Measurements from ENCODE around the gene RGSL1. TPM values are rescaled to one million over a fixed set of nuclear protein-coding genes. Genes with fewer than 3 reads are reported as not detected.

RGSL1 gene
- total RNA-seq, 1 experiment from 2014 or later, result not detected

GRCh38 chr1:182430263-182431068 is 19.5 kb upstream of the RGSL1 start:
- no TSS peak for BruUV-seq (replicated peaks)
- DNase-seq (ENCODE audit: low spot score), result no peak
- no peaks in the 10 kb centered on the region for H3K27me3 ChIP-seq (replicated peaks; ENCODE audit: insufficient read depth, low read depth, low read length, poor library complexity)
- intact Hi-C loops (cut with micrococcal nuclease; ENCODE audit: unreplicated experiment), result no loop called here
- no peaks in the 10 kb centered on the region for H3K9me3 ChIP-seq (ENCODE audit: low read depth, low read length, poor library complexity, severe bottlenecking)
- ChIA-PET CTCF (no interaction called here), POLR2A (ENCODE audit: low non-redundant PET) (interaction anchor here (0.7 kb wide), 1 partner anchor 1725 kb away, joined by 15 read pairs; no protein-coding TSS in a partner anchor)
- H3K4me3 ChIP-seq (ENCODE audit: low read depth, low read length, poor library complexity, severe bottlenecking), result no peak overlapping the region
- no peak for TF ChIP-seq EZH2 (IDR thresholded peaks at IDR 0.05; ENCODE audit: borderline replicate concordance, low read depth, low read length, poor library complexity, severe bottlenecking)
- TF ChIP-seq, protein P1, sequence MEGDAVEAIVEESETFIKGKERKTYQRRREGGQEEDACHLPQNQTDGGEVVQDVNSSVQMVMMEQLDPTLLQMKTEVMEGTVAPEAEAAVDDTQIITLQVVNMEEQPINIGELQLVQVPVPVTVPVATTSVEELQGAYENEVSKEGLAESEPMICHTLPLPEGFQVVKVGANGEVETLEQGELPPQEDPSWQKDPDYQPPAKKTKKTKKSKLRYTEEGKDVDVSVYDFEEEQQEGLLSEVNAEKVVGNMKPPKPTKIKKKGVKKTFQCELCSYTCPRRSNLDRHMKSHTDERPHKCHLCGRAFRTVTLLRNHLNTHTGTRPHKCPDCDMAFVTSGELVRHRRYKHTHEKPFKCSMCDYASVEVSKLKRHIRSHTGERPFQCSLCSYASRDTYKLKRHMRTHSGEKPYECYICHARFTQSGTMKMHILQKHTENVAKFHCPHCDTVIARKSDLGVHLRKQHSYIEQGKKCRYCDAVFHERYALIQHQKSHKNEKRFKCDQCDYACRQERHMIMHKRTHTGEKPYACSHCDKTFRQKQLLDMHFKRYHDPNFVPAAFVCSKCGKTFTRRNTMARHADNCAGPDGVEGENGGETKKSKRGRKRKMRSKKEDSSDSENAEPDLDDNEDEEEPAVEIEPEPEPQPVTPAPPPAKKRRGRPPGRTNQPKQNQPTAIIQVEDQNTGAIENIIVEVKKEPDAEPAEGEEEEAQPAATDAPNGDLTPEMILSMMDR (conservative IDR thresholded peaks at IDR 0.05; ENCODE audit: low read depth, low read length), result no peak
- H3K36me3 ChIP-seq (ENCODE audit: insufficient read depth, low read length, poor library complexity, severe bottlenecking), result no peaks in the 10 kb centered on the region
- no peak overlapping the region for H3K27ac ChIP-seq (ENCODE audit: low read depth, low read length, poor library complexity, severe bottlenecking)
- H3K4me1 ChIP-seq (ENCODE audit: insufficient read depth, low read length, poor library complexity, severe bottlenecking), result no peaks in the 10 kb centered on the region

GRCh38 chr1:182431278-182431677 is 18.7 kb upstream of the RGSL1 start:
- no peaks in the 10 kb centered on the region for H3K4me1 ChIP-seq (ENCODE audit: insufficient read depth, low read length, poor library complexity, severe bottlenecking)
- no peaks in the 10 kb centered on the region for H3K9me3 ChIP-seq (ENCODE audit: low read depth, low read length, poor library complexity, severe bottlenecking)
- H3K27me3 ChIP-seq (replicated peaks; ENCODE audit: insufficient read depth, low read depth, low read length, poor library complexity), result no peaks in the 10 kb centered on the region
- no TSS peak for BruUV-seq (replicated peaks)
- CTCF ChIA-PET, result no interaction called here
- H3K27ac ChIP-seq (ENCODE audit: low read depth, low read length, poor library complexity, severe bottlenecking), result no peak overlapping the region
- TF ChIP-seq EZH2 (IDR thresholded peaks at IDR 0.05; ENCODE audit: borderline replicate concordance, low read depth, low read length, poor library complexity, severe bottlenecking), result no peak
- TF ChIP-seq, protein P1 (conservative IDR thresholded peaks at IDR 0.05; ENCODE audit: low read depth, low read length), result no peak
- DNase-seq (ENCODE audit: low spot score), result no peak
- intact Hi-C loops (cut with micrococcal nuclease; ENCODE audit: unreplicated experiment), result no loop called here
- H3K36me3 ChIP-seq (ENCODE audit: insufficient read depth, low read length, poor library complexity, severe bottlenecking), result no peaks in the 10 kb centered on the region
- POLR2A ChIA-PET (ENCODE audit: low non-redundant PET), result no interaction called here
- H3K4me3 ChIP-seq (ENCODE audit: low read depth, low read length, poor library complexity, severe bottlenecking), result no peak overlapping the region

GRCh38 chr1:182433580-182433979 is 16.4 kb upstream of the RGSL1 start:
- BruUV-seq (replicated peaks), result no TSS peak

More at GRCh38 chr1:182433580-182433979, 16.4 kb upstream of the RGSL1 start:
- no peak overlapping the region for H3K4me3 ChIP-seq (ENCODE audit: low read depth, low read length, poor library complexity, severe bottlenecking)
- H3K27ac ChIP-seq (ENCODE audit: low read depth, low read length, poor library complexity, severe bottlenecking), result no peak overlapping the region
- H3K4me1 ChIP-seq (ENCODE audit: insufficient read depth, low read length, poor library complexity, severe bottlenecking), result no peaks in the 10 kb centered on the region
- no peaks in the 10 kb centered on the region for H3K9me3 ChIP-seq (ENCODE audit: low read depth, low read length, poor library complexity, severe bottlenecking)
- TF ChIP-seq, protein P1 (conservative IDR thresholded peaks at IDR 0.05; ENCODE audit: low read depth, low read length), result no peak
- no peak for TF ChIP-seq EZH2 (IDR thresholded peaks at IDR 0.05; ENCODE audit: borderline replicate concordance, low read depth, low read length, poor library complexity, severe bottlenecking)
- no peaks in the 10 kb centered on the region for H3K27me3 ChIP-seq (replicated peaks; ENCODE audit: insufficient read depth, low read depth, low read length, poor library complexity)
- CTCF ChIA-PET, result no interaction called here
- intact Hi-C loops (cut with micrococcal nuclease; ENCODE audit: unreplicated experiment), result no loop called here
- POLR2A ChIA-PET (ENCODE audit: low non-redundant PET), result no interaction called here
- no peak for DNase-seq (ENCODE audit: low spot score)
- no peaks in the 10 kb centered on the region for H3K36me3 ChIP-seq (ENCODE audit: insufficient read depth, low read length, poor library complexity, severe bottlenecking)
